Activated CD8-positive, alpha-beta memory T cell treated with anti-CD3 and anti-CD28 coated beads for 4 hours (primary cell): Measurements from ENCODE around the gene MYOM1.
A peak's percentile ranks its signal among the peaks of the same experiment; 100 is the strongest.

Experiments used
- DNase-seq, 2 donors: peaks; one replicate each; pipeline ENCODE4 v3.0.0-alpha.2; 2020; ENCODE audit warnings: low read depth in 2 of 2

MYOM1 gene

DNA sequence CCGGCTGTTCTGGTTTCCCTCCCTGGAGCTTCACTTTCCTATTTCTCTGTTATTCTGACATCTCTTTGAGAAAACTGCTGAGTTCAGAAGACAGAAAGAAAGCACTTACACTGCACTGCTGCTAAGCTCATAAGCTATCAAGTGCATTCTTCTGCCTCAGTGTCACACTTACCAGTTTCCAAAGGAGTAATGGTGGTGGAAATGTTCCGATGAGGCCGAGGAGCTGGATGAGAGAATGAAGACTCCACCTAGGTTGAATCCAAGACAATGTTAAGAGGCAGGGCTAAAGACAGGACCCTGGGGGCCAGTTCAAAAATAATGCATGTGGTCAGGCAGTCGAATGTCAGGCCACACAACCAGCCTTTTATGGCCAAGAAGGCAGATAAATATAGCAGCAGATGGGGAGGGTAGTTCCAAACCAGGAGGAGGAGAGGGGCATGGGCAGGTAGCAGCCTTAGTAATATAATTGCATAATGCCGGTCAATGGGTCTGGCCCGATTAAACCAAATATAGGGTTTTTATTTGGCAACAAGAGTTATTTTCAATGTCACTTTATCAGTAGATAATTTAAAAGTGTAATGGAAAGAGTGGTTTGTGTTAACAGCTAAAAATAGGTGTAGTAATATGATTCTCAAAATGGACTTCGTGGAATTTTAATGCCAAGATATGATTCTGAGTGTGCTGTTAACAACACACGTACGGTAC is at the start of gene MYOM1:
TSS of gene MYOM1 (minus strand) at position 338 of the 705 bp plus-strand sequence. CDS start 4,745 bp downstream, outside the sequence.
- DNase-seq: no peak

DNA sequence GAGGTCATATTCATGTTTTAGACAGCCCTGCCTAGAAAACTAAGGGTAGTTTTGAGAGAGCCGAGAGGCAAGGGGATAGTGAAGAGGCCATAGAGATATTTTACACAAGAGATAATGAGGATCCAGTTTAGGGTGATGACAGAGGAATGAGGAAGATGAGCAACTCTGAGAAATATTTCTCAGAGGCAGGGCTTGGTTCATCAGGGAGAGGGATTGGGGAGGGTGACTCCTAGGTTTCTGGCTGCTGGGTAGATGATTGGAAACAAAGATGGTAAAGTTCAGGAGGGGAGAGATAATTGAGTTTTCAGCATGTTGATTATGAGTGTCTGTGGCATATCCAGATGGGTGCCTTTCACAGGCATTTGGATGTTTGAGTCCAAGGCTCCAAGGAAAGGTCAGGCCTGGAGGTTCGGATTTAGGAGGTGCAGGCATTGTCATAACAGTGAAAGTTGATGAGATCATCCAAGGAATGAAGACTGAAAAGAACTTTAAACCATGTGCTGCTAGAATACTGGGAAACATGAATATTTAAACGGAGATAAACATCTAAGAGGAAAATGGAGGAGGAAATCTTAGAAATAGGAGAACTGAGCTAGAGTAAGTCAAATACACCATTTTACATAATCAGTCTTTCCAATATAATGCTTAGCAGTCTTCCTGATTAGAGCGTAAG is 49.6 kb upstream of the MYOM1 start:
- no peak for DNase-seq

DNA sequence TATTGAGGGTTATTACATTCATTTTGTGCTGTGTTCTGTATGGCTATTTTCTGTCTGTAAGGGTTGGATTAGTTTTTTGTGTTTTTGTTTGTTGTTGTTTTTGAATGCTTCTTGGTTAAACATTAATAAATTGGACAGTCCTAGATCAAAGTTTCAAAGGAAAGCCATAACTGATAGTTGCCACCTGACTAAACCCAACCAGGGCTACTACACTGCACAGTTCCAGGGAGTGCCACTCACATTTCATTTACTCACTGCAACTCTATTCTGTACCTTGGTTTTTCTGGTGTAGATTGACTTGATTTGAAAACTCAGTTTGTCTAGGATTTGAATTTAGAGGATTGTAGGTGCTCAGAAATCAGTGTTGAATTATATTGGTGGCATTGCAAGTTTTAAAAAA is 48.5 kb upstream of the MYOM1 start:
- DNase-seq: no peak

DNA sequence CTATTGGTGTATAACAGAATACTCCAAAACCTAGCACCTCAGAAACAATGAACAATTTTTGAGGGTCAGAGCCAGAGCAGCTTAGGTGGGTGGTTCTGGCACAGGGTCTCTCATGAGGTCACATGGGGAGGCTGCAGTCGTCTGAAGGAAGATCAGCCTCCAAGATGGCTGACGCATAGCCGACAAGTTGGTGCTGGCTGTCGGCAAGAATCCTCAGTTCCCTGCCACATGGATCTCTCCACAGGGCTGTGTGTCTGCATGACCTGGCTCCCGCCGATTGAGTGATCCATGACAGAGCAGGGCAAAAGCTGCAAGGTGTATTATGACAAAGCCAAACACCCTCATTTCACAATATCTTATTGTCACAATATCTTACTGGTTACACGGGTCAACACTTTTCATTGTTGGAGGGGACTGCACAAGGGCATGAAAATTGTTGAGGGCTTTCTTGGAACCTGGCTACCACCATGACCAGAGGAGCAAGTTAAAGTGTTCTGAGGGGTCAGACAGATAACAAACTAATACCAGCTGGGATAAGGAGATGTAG is 46.4 kb upstream of the MYOM1 start:
- no peak for DNase-seq

DNA sequence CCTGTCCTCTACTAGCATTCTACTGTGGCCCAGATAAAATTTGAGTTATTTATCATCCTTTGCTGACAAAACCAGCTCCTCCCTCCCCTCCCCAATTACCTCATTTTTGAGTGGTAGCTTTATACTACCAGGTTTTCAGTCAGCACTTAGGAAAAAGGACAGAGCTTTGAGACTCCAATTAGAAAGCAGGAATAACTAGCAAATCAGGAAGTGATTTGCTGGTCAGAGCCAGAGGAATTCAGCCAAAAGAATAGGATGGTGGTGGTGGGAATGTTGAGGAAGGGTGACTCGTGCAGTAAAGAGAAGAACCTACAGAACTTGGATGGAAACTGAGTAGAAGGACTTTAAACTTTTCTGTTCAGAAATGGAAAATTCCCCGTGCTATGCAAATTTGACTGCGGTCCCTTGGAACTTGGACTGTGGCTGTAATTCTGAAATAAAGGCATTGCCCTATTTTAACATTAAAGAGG is 45.8 kb upstream of the MYOM1 start:
- DNase-seq: no peak

DNA sequence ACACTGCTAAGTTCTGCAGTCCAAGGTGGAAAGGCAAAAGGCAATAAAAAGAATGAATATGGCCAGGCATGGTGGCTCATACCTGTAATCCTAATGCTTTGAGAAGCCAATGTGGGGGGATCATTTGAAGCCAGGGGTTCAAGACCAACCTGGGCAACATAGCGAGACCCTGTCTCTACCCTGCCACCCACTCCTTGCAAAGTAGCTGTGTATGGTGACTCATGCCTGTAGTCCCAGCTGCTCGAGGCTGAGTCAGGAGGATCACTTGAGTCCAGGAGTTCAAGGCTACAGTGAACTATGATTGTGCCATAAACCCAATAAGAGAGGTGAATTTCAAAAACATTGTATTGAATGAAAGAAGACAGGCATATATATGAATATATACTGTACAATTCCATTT is 44.6 kb upstream of the MYOM1 start:
- DNase-seq: no peak

DNA sequence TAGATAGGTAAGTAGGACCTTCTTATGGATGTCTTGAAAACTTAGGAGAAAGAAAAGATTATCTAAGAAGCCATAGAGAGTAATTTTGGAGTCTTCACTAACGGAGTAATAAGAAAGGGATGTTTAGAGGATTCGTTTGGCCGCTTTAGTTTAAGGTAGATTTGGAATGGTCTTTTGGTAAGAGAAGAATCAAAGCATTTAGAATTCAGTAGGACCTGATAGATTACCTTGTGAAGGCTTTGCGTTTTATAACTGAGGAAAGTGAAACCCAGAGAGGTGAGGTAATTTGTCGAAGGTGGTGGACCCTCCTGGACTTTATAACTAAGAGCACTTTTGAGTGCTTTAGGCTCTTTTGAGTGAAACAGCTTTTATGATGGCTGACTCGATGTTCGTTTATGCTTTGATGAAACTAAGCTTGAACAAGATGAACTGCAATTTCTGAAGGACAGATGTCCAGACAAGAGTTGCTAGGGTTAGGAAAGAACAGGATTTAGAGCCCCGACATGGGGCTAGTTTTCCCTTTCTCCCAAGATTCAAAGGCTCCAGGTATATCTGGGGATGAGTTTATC is 43.4 kb upstream of the MYOM1 start:
- DNase-seq: no peak

DNA sequence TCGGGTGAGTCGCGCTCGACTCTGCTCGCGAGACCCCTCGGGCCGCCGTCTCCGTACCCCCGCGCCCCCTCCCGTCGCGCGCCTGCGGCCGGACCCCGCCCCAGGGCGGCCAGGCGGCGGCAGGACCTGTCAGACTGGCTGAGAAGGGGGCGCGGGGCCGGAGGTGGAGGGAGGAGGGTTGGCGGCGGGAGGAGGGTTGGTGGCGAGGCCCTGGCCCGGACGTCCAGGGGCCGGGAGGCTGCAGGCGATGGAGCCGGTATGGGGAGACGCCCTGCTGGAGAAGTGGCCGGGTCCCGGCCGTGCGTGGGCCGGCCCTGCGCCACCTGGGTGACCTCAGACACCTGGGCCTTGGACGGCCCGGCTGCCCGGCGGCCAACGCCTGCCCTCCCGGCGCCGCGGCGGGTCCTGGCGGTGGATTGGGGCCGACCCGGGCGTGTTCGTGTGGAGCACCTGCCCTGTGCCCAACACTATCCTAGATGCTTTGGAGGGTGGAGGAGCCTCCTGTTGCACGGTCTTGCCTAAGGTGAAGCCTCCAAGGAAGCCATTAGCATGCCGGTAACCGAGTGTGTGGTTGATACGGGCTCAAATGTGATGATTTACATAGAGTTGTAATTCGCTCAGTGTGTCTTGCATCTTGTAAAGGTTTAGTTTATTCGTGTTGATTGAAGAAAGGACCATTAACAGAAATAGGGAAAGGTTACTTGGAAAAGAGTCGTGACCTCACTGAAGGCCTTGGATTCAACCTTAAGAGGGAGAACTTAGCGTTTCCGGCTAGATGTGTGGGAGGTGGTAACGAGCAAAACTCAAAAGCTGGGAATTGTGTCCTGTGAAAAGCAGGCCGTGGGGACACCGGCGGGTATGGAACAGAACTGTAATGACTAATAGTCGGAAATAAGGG is 42.7 kb upstream of the MYOM1 start:
- no peak for DNase-seq

DNA sequence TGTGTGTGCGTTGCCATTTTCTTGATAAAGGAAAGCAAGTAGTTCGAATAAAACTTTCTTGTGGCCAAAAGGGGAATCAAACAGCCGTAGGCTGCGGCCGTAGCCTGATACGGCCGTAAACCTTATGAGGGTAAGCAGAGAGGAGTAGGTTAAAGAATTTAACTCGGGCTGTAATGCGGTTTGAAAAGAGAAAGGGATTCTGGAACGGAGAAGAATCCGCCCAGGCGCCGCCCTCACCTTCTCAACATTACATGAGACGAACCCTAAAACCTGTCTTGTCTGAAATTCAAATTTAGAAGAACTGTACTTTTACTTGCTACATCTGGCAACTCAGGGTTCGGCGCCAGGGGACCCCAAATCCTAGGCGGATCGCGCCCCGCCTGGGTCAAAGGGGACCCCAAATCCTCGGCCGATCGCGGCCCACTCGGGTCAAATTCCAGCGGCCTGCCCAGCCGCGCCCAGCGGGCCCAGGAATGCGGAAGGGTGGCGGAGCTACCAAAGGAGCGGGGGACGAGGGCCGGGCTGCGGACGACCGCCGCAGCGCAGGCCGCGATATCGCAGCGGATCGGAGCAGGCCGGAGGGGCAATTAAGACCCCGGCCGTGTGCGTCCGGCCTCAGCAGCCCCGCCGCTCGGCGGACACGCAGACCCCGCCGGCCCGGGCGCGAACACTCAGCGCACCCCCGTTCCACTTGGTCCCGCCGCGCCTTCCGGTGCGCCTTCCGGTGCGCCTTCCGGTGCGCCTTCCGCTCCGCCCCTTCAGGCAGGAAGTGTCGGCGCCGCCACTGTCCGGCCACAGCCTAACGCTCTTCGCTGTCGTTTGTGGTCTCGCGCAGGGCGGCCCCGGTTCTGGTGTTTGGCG is 41.8 kb upstream of the MYOM1 start, which contains the start of gene MYL12B:
TSS of gene MYL12B (plus strand) at position 761 of the 861 bp plus-strand sequence. CDS start 10,766 bp downstream, outside the sequence.
- peak; percentile 50 to 53 for DNase-seq

DNA sequence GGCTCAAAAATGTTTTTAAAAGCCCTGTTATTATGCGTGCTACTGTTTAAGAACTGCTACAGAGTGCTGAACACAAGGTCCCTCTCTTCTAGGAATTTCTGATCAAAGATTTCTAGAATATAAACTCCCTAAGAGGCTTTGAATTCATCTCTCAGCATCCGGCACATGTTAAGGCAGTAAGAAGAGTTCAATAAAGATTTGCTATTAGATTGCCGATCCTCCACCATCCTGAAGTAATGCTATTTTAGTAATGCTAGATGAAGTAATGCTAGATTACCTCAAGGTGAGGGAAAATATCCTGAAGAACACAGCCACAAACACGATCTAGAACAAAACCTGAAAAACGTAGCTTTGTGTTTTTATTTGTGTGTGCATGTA is 41.2 kb upstream of the MYOM1 start:
- no peak for DNase-seq

DNA sequence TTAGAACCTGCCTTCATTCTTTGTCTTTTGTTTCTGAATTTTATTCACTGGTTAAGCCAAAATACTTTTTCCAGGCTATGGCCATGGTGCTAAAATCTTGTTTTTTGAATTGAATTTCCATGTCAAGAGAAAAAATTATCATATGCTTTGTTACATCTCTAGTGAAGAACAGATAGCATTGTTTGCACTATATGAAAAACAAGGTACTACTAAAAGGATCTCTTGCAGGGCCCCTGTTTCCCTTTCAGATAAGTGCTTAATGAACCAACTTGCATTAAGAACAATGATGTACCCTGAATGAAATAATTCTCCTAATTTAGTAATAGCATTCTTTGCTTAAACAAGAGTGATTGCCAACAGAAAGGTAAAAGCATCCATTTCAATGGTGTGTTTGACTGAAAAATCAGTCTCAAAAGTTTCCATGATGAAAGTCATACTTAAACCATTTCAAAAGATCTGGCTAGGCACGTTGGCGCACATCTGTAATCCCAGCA is 37.9 kb upstream of the MYOM1 start:
- DNase-seq: no peak

DNA sequence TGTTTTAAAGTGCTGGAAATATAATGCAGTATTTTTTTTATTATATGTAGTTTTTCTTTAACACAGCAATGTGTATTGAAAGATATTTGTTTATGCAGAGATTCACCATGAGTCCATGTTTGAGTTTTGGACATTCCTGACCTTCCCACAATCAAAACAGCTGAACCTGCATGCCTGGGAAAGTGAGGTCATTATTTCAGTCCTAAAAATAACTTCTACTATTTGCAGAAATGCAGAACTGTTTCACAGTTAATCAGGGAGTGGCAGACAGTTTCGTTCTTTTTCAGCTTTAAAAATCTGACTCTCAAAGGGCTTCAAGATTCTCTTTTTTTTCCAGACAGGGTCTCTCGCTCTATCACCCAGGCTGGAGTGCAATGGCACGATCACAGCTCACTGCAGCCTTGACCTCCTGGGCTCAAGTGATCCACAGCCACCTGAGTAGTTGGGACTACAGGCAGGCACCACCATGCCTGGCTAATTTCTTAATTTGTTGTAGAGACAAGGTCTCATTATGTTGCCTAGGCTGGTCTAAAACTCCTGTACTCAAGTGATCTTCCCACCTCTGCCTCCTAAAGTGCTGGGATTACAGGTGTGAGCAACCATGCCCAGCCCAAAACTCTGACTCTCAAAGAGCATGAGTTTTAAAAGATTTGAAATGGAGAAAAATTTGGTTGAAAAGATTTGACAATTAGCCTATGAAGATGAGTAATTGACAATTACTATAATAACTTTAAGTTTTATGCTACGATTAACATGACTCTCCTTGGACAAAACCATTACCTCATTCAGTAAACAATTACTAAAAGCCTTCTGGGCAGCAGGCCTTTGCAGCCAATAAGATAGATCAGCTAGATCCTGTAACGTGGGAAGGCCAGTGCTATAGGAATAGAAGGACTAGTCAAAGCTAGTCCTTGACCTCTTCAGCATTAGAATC is 37.2 kb upstream of the MYOM1 start:
- no peak for DNase-seq

DNA sequence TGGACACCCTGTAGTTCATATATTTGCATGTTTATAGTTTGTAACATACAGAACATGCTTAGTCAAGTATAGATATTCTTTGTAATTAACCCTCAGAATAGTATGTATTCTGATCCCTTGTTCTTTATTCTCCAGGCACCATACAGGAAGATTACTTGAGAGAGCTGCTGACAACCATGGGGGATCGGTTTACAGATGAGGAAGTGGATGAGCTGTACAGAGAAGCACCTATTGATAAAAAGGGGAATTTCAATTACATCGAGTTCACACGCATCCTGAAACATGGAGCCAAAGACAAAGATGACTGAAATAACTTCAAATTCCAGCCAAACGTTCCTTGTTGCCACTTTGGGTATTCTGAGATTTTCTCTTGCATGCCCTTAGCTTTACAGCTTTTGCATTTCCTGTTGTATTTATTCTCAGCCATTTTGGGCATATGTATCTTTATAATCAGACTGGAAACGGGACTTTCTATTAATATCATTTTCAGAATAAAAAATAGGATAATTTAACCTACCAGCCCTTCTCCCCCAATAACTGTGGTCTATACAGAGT is 35.9 kb upstream of the MYOM1 start:
- no peak for DNase-seq

DNA sequence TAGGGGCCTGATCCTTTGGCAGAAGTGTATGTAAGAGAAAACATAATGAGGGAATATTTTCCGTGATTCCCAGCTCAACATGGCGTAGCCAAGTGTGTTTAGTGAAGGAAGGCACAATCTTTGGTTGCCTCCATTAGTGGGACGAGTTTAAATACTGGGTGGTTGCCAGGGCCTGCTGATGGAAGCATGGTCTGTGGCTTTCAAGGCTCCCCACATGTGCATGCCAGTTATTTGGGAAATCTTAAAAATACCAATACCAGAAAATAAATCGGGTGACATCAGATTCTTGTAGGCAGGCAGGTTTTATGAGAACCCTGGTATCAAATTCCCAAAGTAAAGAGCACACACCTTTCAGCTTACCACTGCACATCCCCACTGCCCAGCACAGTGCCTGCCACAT is 35.0 kb upstream of the MYOM1 start:
- no peak for DNase-seq

DNA sequence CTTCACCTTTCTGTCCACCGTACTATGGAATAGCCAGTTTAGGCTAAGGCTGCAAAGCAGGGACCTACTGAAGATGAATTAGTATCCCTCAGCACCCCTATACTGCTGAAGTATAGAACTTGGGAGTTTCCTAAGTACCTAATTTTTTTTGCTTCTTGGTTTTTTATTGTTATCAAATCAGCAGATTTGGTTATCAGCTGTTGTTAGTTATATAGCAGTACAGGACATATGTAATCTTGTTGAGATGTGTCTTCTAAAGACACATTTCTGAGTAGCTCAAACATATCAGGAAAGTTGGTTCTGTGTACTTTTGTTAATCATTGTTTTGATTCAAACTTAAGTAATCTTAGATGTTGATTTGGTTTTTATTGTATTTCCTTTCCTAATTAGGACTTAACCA is 33.1 kb upstream of the MYOM1 start:
- DNase-seq: no peak

DNA sequence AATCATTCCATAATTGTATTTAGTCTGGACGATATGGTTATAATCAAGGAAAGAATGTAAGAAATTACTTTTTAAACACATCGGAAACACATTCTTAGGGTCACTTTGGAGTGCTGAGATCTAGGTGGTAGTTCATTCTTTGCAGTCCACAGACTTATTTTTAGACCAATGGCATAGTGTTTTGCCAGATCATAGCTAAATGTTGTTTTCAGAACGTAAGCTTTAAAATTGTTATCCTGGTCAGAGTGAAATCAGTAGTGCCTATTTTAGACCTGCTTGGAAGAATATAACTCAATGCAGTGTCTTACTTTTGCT is 32.2 kb upstream of the MYOM1 start:
- no peak for DNase-seq

DNA sequence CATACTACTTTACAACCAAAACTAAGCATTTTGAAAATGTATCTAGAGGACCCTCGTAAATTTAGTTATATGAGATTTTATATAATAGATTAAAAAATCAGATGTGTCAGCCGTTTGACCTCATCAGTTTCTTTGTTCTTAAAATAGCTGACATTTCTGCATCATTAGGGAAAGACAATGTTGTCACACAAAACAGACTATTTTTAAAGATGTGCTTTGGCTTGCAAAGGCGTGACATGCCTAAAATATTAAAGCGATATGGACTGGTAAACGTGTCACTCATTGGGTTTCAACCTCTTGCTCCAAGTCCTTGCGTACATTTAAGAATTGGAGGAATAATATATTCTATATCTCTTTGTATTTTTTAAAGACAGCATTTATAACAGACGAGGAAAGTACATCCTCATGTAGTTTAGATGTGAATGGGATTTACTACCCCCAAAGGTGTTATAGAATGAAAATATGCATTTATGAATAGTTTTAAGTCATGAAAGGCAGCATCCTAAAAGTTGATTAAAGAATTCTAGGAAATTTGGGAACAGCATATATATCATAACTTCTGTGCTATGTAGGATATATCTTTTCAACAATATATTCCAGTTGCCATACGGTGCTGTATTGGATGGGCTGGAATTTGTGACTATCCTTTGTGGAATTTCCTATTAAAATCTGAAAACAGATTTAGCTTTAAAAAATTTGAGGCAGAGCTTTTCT is 31.6 kb upstream of the MYOM1 start:
- no peak for DNase-seq

DNA sequence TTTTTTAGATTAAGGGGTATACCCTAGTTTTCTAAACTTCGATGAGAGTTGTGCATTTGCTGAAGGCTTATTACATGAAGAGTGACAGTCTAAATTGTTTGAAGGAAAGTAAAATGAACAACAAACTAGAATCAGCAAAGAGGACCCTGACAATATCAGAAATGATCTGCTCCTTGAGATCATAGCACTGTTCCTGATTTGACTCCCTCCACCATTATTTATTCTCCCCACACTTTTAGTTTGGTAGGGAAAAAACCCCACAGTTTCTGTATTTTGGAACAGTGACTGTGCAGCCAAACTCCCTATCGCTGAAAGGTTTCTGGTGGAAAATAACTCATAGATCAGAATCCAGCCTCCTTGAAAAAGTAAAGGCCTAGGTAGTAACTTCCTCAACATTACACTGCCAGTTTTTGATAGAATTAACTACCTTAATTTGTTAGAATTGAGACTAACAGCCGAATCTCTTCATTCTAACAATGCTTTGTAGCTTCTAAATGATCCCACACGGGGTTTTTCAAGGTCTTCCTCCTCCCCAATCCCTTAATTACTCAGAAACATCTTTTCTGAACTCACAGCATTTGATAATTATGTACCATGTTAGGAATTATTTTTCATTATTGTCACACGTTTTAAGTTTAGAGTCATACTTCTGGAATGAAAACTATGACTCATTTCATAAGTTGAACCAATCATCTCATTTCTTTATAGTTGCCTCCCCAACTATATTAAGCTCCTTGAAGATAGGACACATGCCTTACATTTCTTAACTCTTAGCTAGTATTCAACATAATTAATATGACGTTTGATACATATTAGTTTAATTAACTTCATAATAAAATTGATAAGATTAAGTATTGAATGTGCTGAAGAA is 30.7 kb upstream of the MYOM1 start:
- no peak for DNase-seq
